GM23248 (cell line): ENCODE measurements around the gene RAD51B. TPM values are rescaled to one million over a fixed set of nuclear protein-coding genes. Genes with fewer than 3 reads are reported as not detected.

Source experiments
- DNase-seq: peaks from one replicate; pipeline ENCODE4 v3.0.0-alpha.2; 2015
- H2AFZ ChIP-seq: fragments of 200-600 bp; sonication (generic); 2 replicates; pipeline ENCODE4 v1.6.1; 2016; ENCODE audit warnings: antibody characterized with exemption
- H3F3A ChIP-seq: fragments of 200-600 bp; sonication (generic); 2 replicates; pipeline ENCODE4 v1.6.1; 2016; ENCODE audit warnings: mild to moderate bottlenecking, antibody characterized with exemption, mixed run types; ENCODE audit not compliant: insufficient read depth
- H3K27ac ChIP-seq: fragments of 200-600 bp; sonication (generic); 2 replicates; pipeline ENCODE4 v1.5.1; 2016; ENCODE audit warnings: mild to moderate bottlenecking
- H3K27me3 ChIP-seq: fragments of 200-600 bp; sonication (generic); replicated peaks from 2 replicates; pipeline ENCODE4 v1.6.1; 2016; ENCODE audit warnings: mild to moderate bottlenecking; ENCODE audit not compliant: insufficient read depth
- H3K36me3 ChIP-seq: fragments of 200-600 bp; sonication (generic); 2 replicates; pipeline ENCODE4 v1.6.1; 2016; ENCODE audit warnings: low read depth, mild to moderate bottlenecking
- H3K4me1 ChIP-seq: fragments of 200-600 bp; sonication (generic); 2 replicates; pipeline ENCODE4 v1.6.1; 2016; ENCODE audit warnings: mild to moderate bottlenecking; ENCODE audit not compliant: insufficient read depth
- H3K4me2 ChIP-seq: fragments of 200-600 bp; sonication (generic); one replicate; pipeline ENCODE4 v1.6.1; 2016; ENCODE audit warnings: mild to moderate bottlenecking; ENCODE audit not compliant: unreplicated experiment
- H3K4me3 ChIP-seq: fragments of 200-600 bp; sonication (generic); 2 replicates; pipeline ENCODE4 v1.5.1; 2016; ENCODE audit warnings: mild to moderate bottlenecking
- H3K79me2 ChIP-seq: fragments of 200-600 bp; sonication (generic); 2 replicates; pipeline ENCODE4 v1.6.1; 2016; ENCODE audit warnings: mild to moderate bottlenecking; ENCODE audit not compliant: insufficient read depth
- H3K9ac ChIP-seq: fragments of 200-600 bp; sonication (generic); 2 replicates; pipeline ENCODE4 v1.6.1; 2016; ENCODE audit warnings: mild to moderate bottlenecking
- H3K9me2 ChIP-seq: fragments of 200-600 bp; sonication (generic); 2 replicates; pipeline ENCODE4 v1.6.1; 2016; ENCODE audit warnings: mixed run types, mild to moderate bottlenecking, moderate library complexity; ENCODE audit not compliant: insufficient read depth
- H3K9me3 ChIP-seq: fragments of 200-600 bp; sonication (generic); one replicate; pipeline ENCODE4 v1.6.1; 2017; ENCODE audit warnings: low read depth
- H4K20me1 ChIP-seq: fragments of 200-600 bp; sonication (generic); 2 replicates; pipeline ENCODE4 v1.6.0; 2016; ENCODE audit not compliant: insufficient read depth
- EZH2 ChIP-seq: fragments of 200-600 bp; sonication (generic); IDR thresholded peaks from 2 replicates; pipeline ENCODE4 v1.6.1; 2018; ENCODE audit warnings: antibody characterized with exemption, mild to moderate bottlenecking; ENCODE audit not compliant: insufficient read depth, poor library complexity, severe bottlenecking
- EZH2phosphoT487 ChIP-seq: fragments of 200-600 bp; sonication (generic); IDR thresholded peaks from 2 replicates; pipeline ENCODE4 v1.6.1; 2018; ENCODE audit warnings: antibody characterized with exemption, moderate library complexity, mild to moderate bottlenecking, low read depth; ENCODE audit not compliant: insufficient read depth
- WGBS, 2 experiments: methylation state at CpG; one replicate each; pipeline ENCODE4 v1.1.6; 2015 to 2017; ENCODE audit warnings: low lambda C conversion rate in 2 of 2, low coverage in 1 of 2; ENCODE audit errors: missing lambda C conversion rate in 2 of 2; 5-methylcytosine and 5-hydroxymethylcytosine counted together
- in situ Hi-C: fragments of 300-500 bp; cut with MboI; formaldehyde crosslinking; loops from 2 replicates; pipeline ENCODE4 v1.15.0; 2020
- polyA plus RNA-seq: library from polyadenylated mRNA; unstranded; fragments of >200 nt; fragmentation: Nextera tagmentation; extraction: Ambion mirVana; gene quantifications from 2 replicates; pipeline ENCODE4 v1.2.1, GENCODE V29; 2016
- total RNA-seq: library from RNA; depleted of rRNA; stranded (reverse); fragments of >200 nt; shearing (Covaris generic); gene quantifications from 2 replicates; pipeline ENCODE4 v1.2.3, GENCODE V29; 2014

RAD51B gene
- total and polyA plus RNA-seq, 2 experiments from 2014 or later: 4.0 to 8.8 TPM

GRCh38 chr14:68499451-68499850 lies 679.9 kb downstream of the RAD51B start:
- H3K36me3 ChIP-seq: no peaks in the 10 kb centered on the region
- no peak overlapping the region for H3K27ac ChIP-seq
- H3F3A ChIP-seq: no peaks in the 10 kb centered on the region
- 86 to 89% methylated on average over 6 of the region's 6 CpGs for WGBS, 2 experiments
- in situ Hi-C loops: no loop called here
- H2AFZ ChIP-seq: no peak overlapping the region
- no peaks in the 10 kb centered on the region for H3K79me2 ChIP-seq
- H3K27me3 ChIP-seq: no peaks in the 10 kb centered on the region
- no peaks in the 10 kb centered on the region for H3K9me2 ChIP-seq
- no peak overlapping the region for H3K4me2 ChIP-seq
- no peaks in the 10 kb centered on the region for H3K9me3 ChIP-seq
- H3K9ac ChIP-seq: no peak overlapping the region
- H4K20me1 ChIP-seq: no peaks in the 10 kb centered on the region
- no peak for DNase-seq
- TF ChIP-seq EZH2phosphoT487: no peak
- no peak for TF ChIP-seq EZH2
- no peak overlapping the region for H3K4me3 ChIP-seq
- H3K4me1 ChIP-seq: no peaks in the 10 kb centered on the region

- Histone ChIP-seq H4K20me1 (no peaks in the 10 kb centered on the region), H3K79me2 (no peaks in the 10 kb centered on the region), H3K9me3 (no peaks in the 10 kb centered on the region), H3K36me3 (no peaks in the 10 kb centered on the region), H3K9me2 (no peaks in the 10 kb centered on the region), H3K9ac (no peak overlapping the region), H3K4me2 (no peak overlapping the region), H3K27me3 (no peaks in the 10 kb centered on the region), H3K27ac (no peak overlapping the region), H3K4me3 (no peak overlapping the region), H3F3A (peaks cover 14% of the 10 kb centered on the region), H2AFZ (no peak overlapping the region), H3K4me1 (peaks cover 6% of the 10 kb centered on the region)
- TF ChIP-seq EZH2phosphoT487 (no peak), EZH2 (no peak)
- in situ Hi-C loops: no loop called here
- no peak for DNase-seq
- 94 to 96% methylated on average over 3 of the region's 3 CpGs for WGBS, 2 experiments
Observed at GRCh38 chr14:68501171-68501570, 681.6 kb downstream of the RAD51B start.

- Histone ChIP-seq H3K4me3 (no peak overlapping the region), H3K4me1 (peaks cover 11% of the 10 kb centered on the region), H3K4me2 (no peak overlapping the region), H3F3A (peaks cover 19% of the 10 kb centered on the region), H3K79me2 (no peaks in the 10 kb centered on the region), H3K27me3 (no peaks in the 10 kb centered on the region), H2AFZ (no peak overlapping the region), H3K27ac (no peak overlapping the region), H3K36me3 (no peaks in the 10 kb centered on the region), H3K9me2 (no peaks in the 10 kb centered on the region), H3K9me3 (no peaks in the 10 kb centered on the region), H4K20me1 (no peaks in the 10 kb centered on the region), H3K9ac (no peak overlapping the region)
- in situ Hi-C loops: no loop called here
- DNase-seq: no peak
- no peak for TF ChIP-seq EZH2phosphoT487
- TF ChIP-seq EZH2: no peak
- WGBS, 2 experiments: 94% methylated on average over 9 of the region's 9 CpGs
Observed at GRCh38 chr14:68501614-68502052, 682.1 kb downstream of the RAD51B start.

DNA sequence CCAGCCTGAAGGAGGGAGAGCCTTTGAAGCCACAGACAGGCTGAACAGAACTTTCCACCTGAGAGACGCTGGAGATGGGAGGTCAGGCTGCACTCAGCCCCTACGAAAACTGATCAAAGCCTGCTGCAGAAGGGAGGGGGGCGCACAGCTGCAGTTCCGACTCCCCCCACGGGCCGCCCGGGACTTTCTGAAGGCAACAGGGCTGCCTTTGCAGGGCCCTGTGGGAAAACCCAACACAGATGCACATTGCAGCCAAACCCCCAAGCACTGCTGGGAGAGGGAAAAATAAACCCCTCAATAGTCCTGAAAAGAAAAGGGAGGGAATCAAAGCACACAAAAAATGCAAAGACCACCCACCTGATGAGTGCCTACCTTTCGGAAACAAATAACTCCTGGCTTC lies 682.7 kb downstream of the RAD51B start:
- TF ChIP-seq EZH2 (no peak), EZH2phosphoT487 (no peak)
- Histone ChIP-seq H3K79me2 (no peaks in the 10 kb centered on the region), H3K4me1 (peaks cover 16% of the 10 kb centered on the region), H2AFZ (no peak overlapping the region), H3K27ac (no peak overlapping the region), H3K9me3 (no peaks in the 10 kb centered on the region), H3K27me3 (no peaks in the 10 kb centered on the region), H3K4me2 (no peak overlapping the region), H3F3A (peaks cover 19% of the 10 kb centered on the region), H4K20me1 (no peaks in the 10 kb centered on the region), H3K9me2 (no peaks in the 10 kb centered on the region), H3K36me3 (no peaks in the 10 kb centered on the region), H3K9ac (no peak overlapping the region), H3K4me3 (no peak overlapping the region)
- 93 to 94% methylated on average over 8 of the region's 8 CpGs for WGBS, 2 experiments
- DNase-seq: no peak
- in situ Hi-C loops: no loop called here

GRCh38 chr14:68503186-68503825 lies 683.7 kb downstream of the RAD51B start:
- no peaks in the 10 kb centered on the region for H3K36me3 ChIP-seq
- WGBS, 2 experiments: 97% methylated on average over 7 of the region's 7 CpGs
- peaks cover 16% of the 10 kb centered on the region for H3K4me1 ChIP-seq
- H3F3A ChIP-seq: peaks cover 19% of the 10 kb centered on the region
- no peak overlapping the region for H3K9ac ChIP-seq
- H3K27ac ChIP-seq: no peak overlapping the region
- H3K9me3 ChIP-seq: no peaks in the 10 kb centered on the region
- in situ Hi-C loops: no loop called here
- DNase-seq: no peak
- H3K4me2 ChIP-seq: no peak overlapping the region
- H3K27me3 ChIP-seq: no peaks in the 10 kb centered on the region
- no peak for TF ChIP-seq EZH2
- TF ChIP-seq EZH2phosphoT487: no peak
- no peaks in the 10 kb centered on the region for H3K79me2 ChIP-seq
- no peak overlapping the region for H2AFZ ChIP-seq
- H4K20me1 ChIP-seq: no peaks in the 10 kb centered on the region
- no peak overlapping the region for H3K4me3 ChIP-seq
- H3K9me2 ChIP-seq: no peaks in the 10 kb centered on the region
